ENCODE measurements around the gene G6PC3. TPM values are rescaled to one million over a fixed set of nuclear protein-coding genes. Genes with fewer than 3 reads are reported as not detected.

Gene G6PC3
- total and polyA plus RNA-seq, 2 donors from 2014 or later, result 70.0 to 150 TPM

DNA sequence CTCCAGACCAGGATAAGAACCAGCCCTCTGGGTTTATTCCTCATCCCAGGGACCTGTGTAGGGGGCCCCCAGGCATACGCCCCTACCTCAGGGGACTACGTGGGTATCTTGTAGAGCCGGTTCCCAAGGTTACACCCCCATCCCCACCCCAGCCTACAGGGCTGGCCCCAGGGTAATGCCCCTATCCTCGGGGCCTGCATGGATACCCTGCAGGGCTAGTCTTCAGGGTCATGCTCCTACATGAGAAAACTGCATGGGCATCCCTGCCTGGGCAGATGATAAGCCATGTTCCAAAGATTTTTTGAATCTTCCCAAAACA lies 38.7 kb downstream of the G6PC3 start:
- TF ChIP-seq, protein P1, sequence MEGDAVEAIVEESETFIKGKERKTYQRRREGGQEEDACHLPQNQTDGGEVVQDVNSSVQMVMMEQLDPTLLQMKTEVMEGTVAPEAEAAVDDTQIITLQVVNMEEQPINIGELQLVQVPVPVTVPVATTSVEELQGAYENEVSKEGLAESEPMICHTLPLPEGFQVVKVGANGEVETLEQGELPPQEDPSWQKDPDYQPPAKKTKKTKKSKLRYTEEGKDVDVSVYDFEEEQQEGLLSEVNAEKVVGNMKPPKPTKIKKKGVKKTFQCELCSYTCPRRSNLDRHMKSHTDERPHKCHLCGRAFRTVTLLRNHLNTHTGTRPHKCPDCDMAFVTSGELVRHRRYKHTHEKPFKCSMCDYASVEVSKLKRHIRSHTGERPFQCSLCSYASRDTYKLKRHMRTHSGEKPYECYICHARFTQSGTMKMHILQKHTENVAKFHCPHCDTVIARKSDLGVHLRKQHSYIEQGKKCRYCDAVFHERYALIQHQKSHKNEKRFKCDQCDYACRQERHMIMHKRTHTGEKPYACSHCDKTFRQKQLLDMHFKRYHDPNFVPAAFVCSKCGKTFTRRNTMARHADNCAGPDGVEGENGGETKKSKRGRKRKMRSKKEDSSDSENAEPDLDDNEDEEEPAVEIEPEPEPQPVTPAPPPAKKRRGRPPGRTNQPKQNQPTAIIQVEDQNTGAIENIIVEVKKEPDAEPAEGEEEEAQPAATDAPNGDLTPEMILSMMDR (IDR thresholded peaks at IDR 0.05; ENCODE audit: borderline replicate concordance, extremely low read depth, insufficient read depth), result no peak

DNA sequence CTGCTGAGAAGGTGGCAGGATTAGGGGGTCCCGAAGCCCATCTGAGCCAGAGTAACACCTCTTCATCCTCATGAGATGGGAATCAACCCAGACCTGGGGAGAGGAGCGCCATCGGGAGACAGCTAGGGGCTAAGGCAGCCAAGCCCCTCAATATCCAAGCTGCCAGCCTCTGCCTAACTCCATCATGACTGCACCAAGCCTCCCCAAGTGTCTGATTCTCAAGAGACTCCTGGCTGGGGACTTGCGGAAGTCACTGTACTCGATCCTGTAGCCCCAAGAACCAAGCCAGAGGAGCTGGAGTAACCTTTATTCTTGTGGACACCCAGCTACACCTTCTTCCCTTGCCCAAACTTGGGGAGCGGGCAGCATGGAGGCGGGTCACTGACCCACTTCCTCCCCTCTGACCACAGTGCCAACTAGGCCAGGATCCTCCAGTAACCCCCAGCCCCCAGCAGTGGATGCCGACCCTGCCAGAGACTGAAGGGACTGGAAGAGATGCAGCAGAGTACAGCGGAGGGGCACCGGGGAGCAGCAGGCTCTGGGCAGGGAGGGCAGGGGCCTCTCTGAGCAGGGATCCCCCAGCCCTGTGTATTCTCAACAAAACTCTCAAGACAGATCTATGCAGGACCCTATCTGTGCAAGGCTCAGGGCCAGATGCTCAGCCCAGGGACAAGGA lies 39.6 kb downstream of the G6PC3 start:
- Histone ChIP-seq H3K9me3 (ENCODE audit: control insufficient read depth in 2 of 3, insufficient read depth in 1 of 3, low read length in 3 of 3) (no peaks in the 10 kb centered on the region), H3K36me3 (ENCODE audit: control insufficient read depth in 2 of 3, insufficient read depth in 3 of 3, low read length in 3 of 3) (peaks cover 0 to 13% (median 0%) of the 10 kb centered on the region in 3 donors), H3K27ac (ENCODE audit: low read depth in 2 of 2, low read length in 2 of 2) (peak overlapping the region; percentile 72 to 87), H3K27me3 (ENCODE audit: control insufficient read depth, insufficient read depth, low read length) (no peaks in the 10 kb centered on the region), H3K4me3 (ENCODE audit: low read length in 3 of 3) (peak overlapping the region in 2 of 3 donors; percentile 43 to 55), H3K9ac (ENCODE audit: low read length in 3 of 3) (peak overlapping the region in 2 of 3 donors; percentile 45 to 70), H3K4me1 (ENCODE audit: control insufficient read depth in 2 of 3, insufficient read depth in 2 of 3, low read depth in 1 of 3, low read length in 3 of 3) (peaks cover 2 to 55% (median 33%) of the 10 kb centered on the region in 3 donors)
- FAIRE-seq, result no peak
- TF ChIP-seq, protein P1 (IDR thresholded peaks at IDR 0.05; ENCODE audit: borderline replicate concordance, extremely low read depth, insufficient read depth), result no peak
- DNase-seq, result peak in 1 of 5 donors; percentile 72
- intact Hi-C loops (cut with DNase I), result no loop called here

More for the DNA sequence above, 38.7 kb downstream of the G6PC3 start:
- Histone ChIP-seq H3K9ac (ENCODE audit: low read length in 3 of 3) (peak overlapping the region in 1 of 3 donors; percentile 70), H3K4me3 (ENCODE audit: low read length in 3 of 3) (peak overlapping the region in 1 of 3 donors; percentile 55), H3K9me3 (ENCODE audit: control insufficient read depth in 2 of 3, insufficient read depth in 1 of 3, low read length in 3 of 3) (no peaks in the 10 kb centered on the region), H3K27me3 (ENCODE audit: control insufficient read depth, insufficient read depth, low read length) (no peaks in the 10 kb centered on the region), H3K27ac (ENCODE audit: low read depth in 2 of 2, low read length in 2 of 2) (peak overlapping the region; percentile 74 to 80), H3K4me1 (ENCODE audit: control insufficient read depth in 2 of 3, insufficient read depth in 2 of 3, low read depth in 1 of 3, low read length in 3 of 3) (peaks cover 2 to 55% (median 33%) of the 10 kb centered on the region in 3 donors), H3K36me3 (ENCODE audit: control insufficient read depth in 2 of 3, insufficient read depth in 3 of 3, low read length in 3 of 3) (peaks cover 0 to 8% (median 0%) of the 10 kb centered on the region in 3 donors)
- intact Hi-C loops (cut with DNase I), result no loop called here
- FAIRE-seq (no peak), DNase-seq (no peak)

DNA sequence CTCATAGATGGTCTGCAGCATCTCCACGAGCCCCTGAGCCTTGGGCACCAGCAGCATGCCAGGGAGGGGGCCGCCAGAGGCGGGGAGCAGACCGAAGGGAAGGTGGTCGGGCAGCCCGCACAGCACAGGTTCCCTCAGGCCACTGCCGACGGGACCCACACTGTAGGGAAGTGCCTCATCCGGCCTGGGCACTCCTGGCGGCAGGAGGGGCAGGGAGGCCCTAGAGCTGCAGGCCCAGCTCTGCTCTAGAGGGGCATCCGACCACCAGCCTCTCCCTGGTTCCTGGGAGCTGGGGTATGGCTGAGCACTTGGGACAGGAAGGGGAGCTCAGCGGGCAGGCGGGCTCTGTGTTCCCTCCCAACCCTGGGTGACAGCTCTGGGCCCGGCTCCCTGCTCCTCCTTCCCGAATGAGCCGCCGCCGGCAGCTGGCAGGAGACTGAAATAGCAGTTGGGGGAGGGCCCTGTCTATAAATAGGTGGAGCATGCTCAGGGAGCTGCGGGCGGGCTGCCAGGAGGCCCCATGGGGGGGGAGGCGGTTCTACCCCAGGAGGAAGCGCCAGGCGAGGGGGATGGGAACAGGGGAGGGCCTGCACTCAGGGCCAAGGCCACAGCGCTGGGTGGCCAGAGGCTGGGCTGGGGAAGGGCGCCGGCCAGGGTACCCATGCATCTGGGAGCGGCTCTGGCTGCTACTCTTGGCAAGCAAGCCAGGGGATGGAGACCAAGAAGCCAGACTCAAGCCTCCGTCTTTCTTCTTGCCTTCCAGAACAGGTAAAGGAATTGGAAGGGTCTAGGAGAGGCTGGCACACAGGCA lies 40.5 kb downstream of the G6PC3 start:
- DNase-seq (peak; percentile 93 to 99 (median 96)), FAIRE-seq (no peak)
- Histone ChIP-seq H3K9ac (ENCODE audit: low read length in 3 of 3) (peak overlapping the region in 2 of 3 donors; percentile 70 to 72), H3K27me3 (ENCODE audit: control insufficient read depth, insufficient read depth, low read length) (no peaks in the 10 kb centered on the region), H3K4me1 (ENCODE audit: control insufficient read depth in 2 of 3, insufficient read depth in 2 of 3, low read depth in 1 of 3, low read length in 3 of 3) (peaks cover 2 to 55% (median 33%) of the 10 kb centered on the region in 3 donors), H3K9me3 (ENCODE audit: control insufficient read depth in 2 of 3, insufficient read depth in 1 of 3, low read length in 3 of 3) (no peaks in the 10 kb centered on the region), H3K36me3 (ENCODE audit: control insufficient read depth in 2 of 3, insufficient read depth in 3 of 3, low read length in 3 of 3) (peaks cover 0 to 20% (median 0%) of the 10 kb centered on the region in 3 donors), H3K27ac (ENCODE audit: low read depth in 2 of 2, low read length in 2 of 2) (peak overlapping the region; percentile 72 to 87), H3K4me3 (ENCODE audit: low read length in 3 of 3) (peak overlapping the region in 2 of 3 donors; percentile 43 to 55)
- intact Hi-C loops (cut with DNase I), result no loop called here
- TF ChIP-seq, protein P1 (IDR thresholded peaks at IDR 0.05; ENCODE audit: borderline replicate concordance, extremely low read depth, insufficient read depth), result peak; percentile 13
